HG03469 (cell line): Measurements from ENCODE around the gene ANKRD36B.
"Not testable (repeated sequence)": the region's sequence is repeated elsewhere in the genome, so short reads cannot be mapped to it uniquely, and the experiment has no call there.

Experiments
- ATAC-seq: cut with Tn5 transposase; IDR thresholded peaks from one replicate; pipeline ENCODE4 v1.9.1; 2021; ENCODE audit warnings: mild to moderate bottlenecking, moderate library complexity, moderate number of reproducible peaks; ENCODE audit not compliant: unreplicated experiment

The ANKRD36B gene

GRCh38 chr2:97589598-97590510, at the start of gene ANKRD36B:
TSS of gene ANKRD36B (minus strand) at chr2:97589877. CDS start at chr2:97589685, 192 bp downstream.
- ATAC-seq: peak; percentile 36

GRCh38 chr2:97626049-97626430, 36.4 kb upstream of the ANKRD36B start:
- not testable (repeated sequence) for ATAC-seq

GRCh38 chr2:97625354-97626048, 35.8 kb upstream of the ANKRD36B start:
- ATAC-seq: not testable (repeated sequence)

GRCh38 chr2:97622976-97623375, 33.3 kb upstream of the ANKRD36B start:
- not testable (repeated sequence) for ATAC-seq

GRCh38 chr2:97620492-97620891, 30.8 kb upstream of the ANKRD36B start:
- ATAC-seq: not testable (repeated sequence)

- ATAC-seq: not testable (repeated sequence)
Observed at GRCh38 chr2:97618939-97619827, 29.5 kb upstream of the ANKRD36B start.

- no peak for ATAC-seq
Observed at GRCh38 chr2:97617911-97618310, 28.2 kb upstream of the ANKRD36B start.

- not testable (repeated sequence) for ATAC-seq
Observed at GRCh38 chr2:97615746-97616145, 26.1 kb upstream of the ANKRD36B start.

GRCh38 chr2:97611895-97612294, 22.2 kb upstream of the ANKRD36B start:
- ATAC-seq: not testable (repeated sequence)

- not testable (repeated sequence) for ATAC-seq
Observed at GRCh38 chr2:97608745-97609144, 19.1 kb upstream of the ANKRD36B start.

GRCh38 chr2:97605524-97606339, 16.1 kb upstream of the ANKRD36B start:
- ATAC-seq: not testable (repeated sequence)

- not testable (repeated sequence) for ATAC-seq
Observed at GRCh38 chr2:97605109-97605508, 15.4 kb upstream of the ANKRD36B start.

GRCh38 chr2:97601537-97601936, 11.9 kb upstream of the ANKRD36B start:
- not testable (repeated sequence) for ATAC-seq

GRCh38 chr2:97596180-97596579, 6.5 kb upstream of the ANKRD36B start:
- ATAC-seq: not testable (repeated sequence)

- ATAC-seq: not testable (repeated sequence)
Observed at GRCh38 chr2:97593520-97593919, 3.8 kb upstream of the ANKRD36B start.

- not testable (repeated sequence) for ATAC-seq
Observed at GRCh38 chr2:97590515-97591394, 1.1 kb upstream of the ANKRD36B start.

- not testable (repeated sequence) for ATAC-seq
Observed at GRCh38 chr2:97589257-97589597, 450 bp downstream of the ANKRD36B start.

- ATAC-seq: not testable (repeated sequence)
Observed at GRCh38 chr2:97565674-97566073, 24.0 kb downstream of the ANKRD36B start.

- ATAC-seq: not testable (repeated sequence)
Observed at GRCh38 chr2:97552406-97552805, 37.3 kb downstream of the ANKRD36B start.
